BE2C (cell line): ENCODE data around the gene OR1M1.

Experiments
- DNase-seq: peaks from one replicate; pipeline ENCODE4 v3.0.0-alpha.2; 2020
- H3K27me3 ChIP-seq: fragments of 250-450 bp; sonication (Bioruptor Pico); 2 replicates; pipeline ENCODE4 v1.5.1; 2020; ENCODE audit warnings: mild to moderate bottlenecking
- H3K36me3 ChIP-seq: fragments of 250-450 bp; sonication (Bioruptor Pico); 2 replicates; pipeline ENCODE4 v1.5.1; 2020; ENCODE audit warnings: mild to moderate bottlenecking
- H3K4me1 ChIP-seq: fragments of 250-450 bp; sonication (Bioruptor Pico); 2 replicates; pipeline ENCODE4 v1.5.1; 2020
- H3K4me3 ChIP-seq: 2 replicates; pipeline ENCODE4 v1.5.1; 2011; ENCODE audit warnings: low read depth, low read length
- H3K9me3 ChIP-seq: fragments of 250-450 bp; sonication (Bioruptor Pico); 2 replicates; pipeline ENCODE4 v1.5.1; 2020
- CTCF ChIP-seq: IDR thresholded peaks from 2 replicates; pipeline ENCODE4 v1.5.1; 2012; ENCODE audit warnings: mild to moderate bottlenecking, low read depth, low read length

The OR1M1 gene

GRCh38 chr19:9057505-9058258 lies 29.2 kb upstream of the OR1M1 start:
- H3K4me1 ChIP-seq = no peaks in the 10 kb centered on the region
- no peak for DNase-seq

DNA sequence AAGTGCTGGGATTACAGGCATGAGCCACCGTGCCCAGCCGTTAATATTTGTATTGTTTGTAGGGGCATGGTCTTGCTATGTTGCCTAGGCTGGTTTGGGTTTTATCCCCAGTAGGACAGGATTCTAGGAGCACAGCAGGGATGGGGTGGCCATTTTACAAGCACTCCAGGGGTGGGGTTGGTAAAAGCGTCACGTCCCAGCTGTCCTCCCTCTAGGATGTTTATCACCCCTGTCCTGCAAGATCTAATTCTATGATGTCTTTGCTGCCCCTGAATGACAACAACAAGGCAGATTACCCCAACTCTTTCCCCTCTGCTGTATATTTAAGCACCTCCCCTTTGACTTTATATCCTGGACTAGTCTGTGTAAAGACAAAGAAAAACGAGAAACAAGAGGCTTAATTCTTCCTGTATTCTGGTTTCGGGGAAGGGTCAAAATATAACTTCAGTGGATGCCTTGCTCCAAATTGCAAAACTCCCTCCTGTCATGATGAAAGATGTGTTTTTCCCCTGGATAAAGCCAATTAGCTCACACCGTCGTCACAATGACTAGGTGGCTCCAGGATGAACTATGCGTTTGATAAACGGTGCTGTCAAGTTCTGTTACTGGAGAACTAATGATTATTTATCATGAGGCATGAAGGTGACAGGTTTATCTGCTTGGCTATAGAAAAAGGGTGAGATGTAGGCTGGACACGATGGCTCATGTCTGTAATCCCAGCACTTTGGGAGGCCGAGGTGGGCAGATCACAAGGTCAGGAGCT lies 27.8 kb upstream of the OR1M1 start:
- no peaks in the 10 kb centered on the region for H3K36me3 ChIP-seq
- H3K9me3 ChIP-seq = no peaks in the 10 kb centered on the region
- DNase-seq = no peak
- TF ChIP-seq CTCF = no peak
- H3K4me1 ChIP-seq = no peaks in the 10 kb centered on the region
- H3K27me3 ChIP-seq = no peaks in the 10 kb centered on the region
- H3K4me3 ChIP-seq = no peak overlapping the region

More at GRCh38 chr19:9057505-9058258, 29.2 kb upstream of the OR1M1 start:
- H3K4me3 ChIP-seq = no peak overlapping the region
- H3K36me3 ChIP-seq = no peaks in the 10 kb centered on the region
- H3K27me3 ChIP-seq = no peaks in the 10 kb centered on the region
- no peak for TF ChIP-seq CTCF
- H3K9me3 ChIP-seq = no peaks in the 10 kb centered on the region

GRCh38 chr19:9060564-9061340 lies 26.1 kb upstream of the OR1M1 start:
- no peak for TF ChIP-seq CTCF
- H3K36me3 ChIP-seq = no peaks in the 10 kb centered on the region
- H3K9me3 ChIP-seq = no peaks in the 10 kb centered on the region
- no peak for DNase-seq
- no peaks in the 10 kb centered on the region for H3K4me1 ChIP-seq
- H3K4me3 ChIP-seq = no peak overlapping the region
- H3K27me3 ChIP-seq = no peaks in the 10 kb centered on the region

DNA sequence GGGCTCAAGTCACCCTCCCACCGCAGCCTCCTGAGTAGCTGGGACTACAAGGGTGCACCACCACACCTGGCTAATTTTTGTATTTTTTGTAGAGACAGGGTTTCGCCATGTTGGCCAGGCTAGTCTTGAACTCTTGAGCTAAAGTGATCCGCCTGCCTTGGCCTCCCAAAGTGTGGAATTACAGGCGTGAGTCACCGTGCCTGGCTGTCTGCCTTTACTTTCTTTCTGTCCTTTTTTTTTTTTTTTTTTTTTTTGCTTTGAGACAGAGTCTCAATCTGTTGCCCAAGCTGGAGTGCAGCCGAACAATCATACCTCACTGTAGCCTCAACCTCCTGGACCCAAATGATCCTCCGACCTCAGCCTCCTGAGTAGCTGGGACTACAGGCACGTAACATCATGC lies 25.0 kb upstream of the OR1M1 start:
- DNase-seq = no peak
- H3K4me1 ChIP-seq = no peaks in the 10 kb centered on the region
- H3K4me3 ChIP-seq = no peak overlapping the region
- no peaks in the 10 kb centered on the region for H3K27me3 ChIP-seq
- no peaks in the 10 kb centered on the region for H3K9me3 ChIP-seq
- H3K36me3 ChIP-seq = no peaks in the 10 kb centered on the region
- no peak for TF ChIP-seq CTCF

GRCh38 chr19:9065457-9066014 lies 21.3 kb upstream of the OR1M1 start:
- Histone ChIP-seq H3K27me3 (no peaks in the 10 kb centered on the region), H3K9me3 (no peaks in the 10 kb centered on the region), H3K4me3 (no peak overlapping the region), H3K4me1 (no peaks in the 10 kb centered on the region), H3K36me3 (no peaks in the 10 kb centered on the region)
- TF ChIP-seq CTCF = no peak
- no peak for DNase-seq
